T47D (cell line): ENCODE results near the gene SNCAIP.
A peak's percentile ranks its signal among the peaks of the same experiment; 100 is the strongest.

Experiments used
- DNase-seq, 2 experiments: peaks; one replicate each; pipeline versions ENCODE4 v3.0.0 to v3.0.0-alpha.2; 2011 to 2012; ENCODE audit warnings: low read depth in 1 of 2, low spot score in 1 of 2
- JUND ChIP-seq: IDR thresholded peaks from 2 replicates; pipeline ENCODE4 v1.6.1; 2012; ENCODE audit warnings: low read depth
- in situ Hi-C: cut with HindIII; loops from 2 replicates; pipeline ENCODE4 v1.10.0; 2016; ENCODE audit warnings: low sequenced_read_pairs, low pct_unique_long_range_greater_than_20kb

The SNCAIP gene

GRCh38 chr5:122434205-122434970 lies 122.4 kb downstream of the SNCAIP start:
- in situ Hi-C loops, result no loop called here
- no peak for DNase-seq
- no peak for TF ChIP-seq JUND

- no peak for DNase-seq
- in situ Hi-C loops, result no loop called here
- no peak for TF ChIP-seq JUND
Measured at GRCh38 chr5:122435234-122435633, 123.2 kb downstream of the SNCAIP start.

DNA sequence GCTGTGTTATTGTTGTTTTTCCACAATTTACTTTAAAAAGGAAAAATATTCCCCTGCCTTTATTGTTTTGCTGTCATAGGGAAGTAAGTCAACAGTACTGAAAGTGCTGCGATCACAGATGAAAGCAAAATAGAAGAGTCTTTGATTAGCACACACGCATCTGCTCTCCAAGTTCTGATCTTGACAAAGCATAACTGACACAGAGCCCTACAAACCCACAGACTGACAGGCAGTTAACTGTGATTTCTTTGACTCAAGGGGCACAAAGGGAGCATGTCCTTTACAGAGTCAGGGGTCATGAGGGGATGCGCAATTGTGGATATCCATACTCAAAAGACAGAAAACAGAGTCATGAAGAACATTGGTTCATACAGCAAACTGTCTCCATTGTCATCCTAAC lies 123.7 kb downstream of the SNCAIP start:
- in situ Hi-C loops, result no loop called here
- DNase-seq, result no peak
- TF ChIP-seq JUND, result no peak

GRCh38 chr5:122436615-122437014 lies 124.6 kb downstream of the SNCAIP start:
- in situ Hi-C loops, result no loop called here
- no peak for TF ChIP-seq JUND
- no peak for DNase-seq

GRCh38 chr5:122439645-122440044 lies 127.6 kb downstream of the SNCAIP start:
- DNase-seq, result no peak
- no peak for TF ChIP-seq JUND
- in situ Hi-C loops, result no loop called here

DNA sequence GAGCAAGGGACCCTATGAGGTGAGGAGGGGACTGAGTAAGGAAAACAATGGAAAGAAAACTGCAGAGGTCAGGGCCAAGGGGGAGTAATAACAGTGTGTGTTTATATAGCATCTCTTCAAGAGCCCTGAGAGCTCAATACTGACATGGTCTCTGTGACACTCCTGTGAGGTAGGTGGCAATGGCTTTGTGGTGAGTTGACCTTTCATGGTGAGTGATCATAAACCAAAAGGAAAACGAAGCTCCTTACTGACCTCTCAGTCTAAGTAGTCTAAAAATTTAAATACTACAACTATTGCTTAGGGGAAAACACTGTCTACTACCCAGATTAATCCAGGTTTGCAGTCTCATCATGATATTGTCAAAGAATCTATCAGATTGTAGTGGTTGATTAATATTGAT lies 130.9 kb downstream of the SNCAIP start:
- no peak for DNase-seq
- no peak for TF ChIP-seq JUND
- in situ Hi-C loops, result no loop called here

- in situ Hi-C loops, result no loop called here
- TF ChIP-seq JUND, result no peak
- no peak for DNase-seq
Measured at GRCh38 chr5:122444411-122444810, 132.4 kb downstream of the SNCAIP start.

- DNase-seq, result no peak
- in situ Hi-C loops, result no loop called here
- TF ChIP-seq JUND, result no peak
Measured at GRCh38 chr5:122445070-122445469, 133.0 kb downstream of the SNCAIP start.

GRCh38 chr5:122447072-122447471 lies 135.0 kb downstream of the SNCAIP start:
- DNase-seq, result no peak
- TF ChIP-seq JUND, result no peak
- in situ Hi-C loops, result no loop called here

- no peak for DNase-seq
- in situ Hi-C loops, result no loop called here
- TF ChIP-seq JUND, result no peak
Measured at GRCh38 chr5:122447879-122448278, 135.8 kb downstream of the SNCAIP start.

- DNase-seq, result no peak
- TF ChIP-seq JUND, result no peak
- in situ Hi-C loops, result no loop called here
Measured at GRCh38 chr5:122454541-122454940, 142.5 kb downstream of the SNCAIP start.

GRCh38 chr5:122455939-122456338 lies 143.9 kb downstream of the SNCAIP start:
- no peak for DNase-seq
- in situ Hi-C loops, result no loop called here
- no peak for TF ChIP-seq JUND

GRCh38 chr5:122457178-122457826 lies 145.3 kb downstream of the SNCAIP start:
- no peak for DNase-seq
- in situ Hi-C loops, result no loop called here
- TF ChIP-seq JUND, result no peak

- DNase-seq, result peak; percentile 20 to 54
- in situ Hi-C loops, result no loop called here
- TF ChIP-seq JUND, result no peak
Measured at GRCh38 chr5:122458278-122458872, 146.3 kb downstream of the SNCAIP start.
